K562 (cell line): ENCODE results near the gene ERVH48-1. TPM values are rescaled to one million over a fixed set of nuclear protein-coding genes. Genes with fewer than 3 reads are reported as not detected.

ENCODE experiments used
- BCL6 ChIP-seq: fragments of 250-450 bp; sonication (Bioruptor Pico); IDR thresholded peaks from 2 replicates; pipeline ENCODE4 v1.4.0; 2020
- BRD9 ChIP-seq: fragments of 450-650 bp; IDR thresholded peaks from 2 replicates; pipeline ENCODE4 v1.6.1; 2018; ENCODE audit warnings: low read depth; ENCODE audit not compliant: partially characterized antibody
- CEBPB ChIP-seq: fragments of 450-650 bp; IDR thresholded peaks from 2 replicates; pipeline ENCODE4 v1.6.1; 2016; ENCODE audit warnings: missing genetic modification characterization, missing compliant biosample characterization
- COPS2 ChIP-seq: fragments of 450-650 bp; conservative IDR thresholded peaks from 2 replicates; pipeline ENCODE4 v1.6.1; 2016; ENCODE audit warnings: mild to moderate bottlenecking, moderate library complexity
- FOXK2 ChIP-seq, 2 experiments: fragments of 450-650 bp; IDR thresholded peaks in 1 of 2; conservative IDR thresholded peaks in 1 of 2; 2 replicates each; pipeline ENCODE4 v1.6.1; 2016; ENCODE audit warnings: low read depth in 2 of 2, mild to moderate bottlenecking in 1 of 2
- KHSRP ChIP-seq: fragments of 450-650 bp; IDR thresholded peaks from 2 replicates; pipeline ENCODE4 v1.6.1; 2017
- NCOA4 ChIP-seq: fragments of 450-650 bp; IDR thresholded peaks from 2 replicates; pipeline ENCODE4 v1.6.1; 2018; ENCODE audit warnings: mild to moderate bottlenecking; ENCODE audit not compliant: partially characterized antibody
- TSC22D4 ChIP-seq: fragments of 450-650 bp; IDR thresholded peaks from 2 replicates; pipeline ENCODE4 v1.6.1; 2016; ENCODE audit warnings: missing genetic modification characterization, missing biosample characterization, control low read depth
- ZNF184 ChIP-seq: sonication (generic); formaldehyde crosslinking; IDR thresholded peaks from 2 replicates; pipeline ENCODE4 v1.5.0; 2020; ENCODE audit warnings: missing genetic modification reagents
- polyA plus RNA-seq, 8 experiments: library from polyadenylated mRNA; depleted of rRNA in 4 of 8; stranded (reverse) in 5 of 8; unstranded in 3 of 8; fragments of >200 nt; fragmentation: Nextera tagmentation in 2 of 8; fragmentation: Illumina TruSeq in 1 of 8; extraction: Ambion mirVana in 2 of 8; extraction: Trizol in 1 of 8; gene quantifications; 2 replicates each; pipeline versions ENCODE4 v1.2.1 to v1.2.3, GENCODE V29; 2011 to 2014; ENCODE audit warnings: inconsistent platforms in 1 of 8, missing spikeins in 1 of 8
- total RNA-seq, 7 experiments: library from RNA; depleted of rRNA in 6 of 7; stranded (reverse); fragments of >200 nt in 6 of 7; fragmentation: Illumina TruSeq in 2 of 7; extraction: Trizol in 2 of 7; gene quantifications; 2 replicates each; pipeline versions ENCODE4 v1.2.1 to v1.2.3, GENCODE V29; 2011 to 2021; ENCODE audit warnings: low replicate concordance in 1 of 7
- TF ChIP-seq, protein P1 (sequence below), 2 experiments: fragments of 450-650 bp; IDR thresholded peaks; 2 replicates each; pipeline ENCODE4 v1.6.1; 2018; ENCODE audit warnings: mild to moderate bottlenecking in 2 of 2, low read depth in 1 of 2; ENCODE audit not compliant: partially characterized antibody in 2 of 2
- TF ChIP-seq, protein P2 (sequence below): fragments of 450-650 bp; IDR thresholded peaks from 2 replicates; pipeline ENCODE4 v1.6.1; 2018; ENCODE audit warnings: mild to moderate bottlenecking, low read depth; ENCODE audit not compliant: partially characterized antibody
- TF ChIP-seq, protein P3 (sequence below): fragments of 200-800 bp; sonication (Bioruptor generic); IDR thresholded peaks from 2 replicates; pipeline ENCODE4 v1.6.1; 2016; ENCODE audit warnings: missing genetic modification characterization, missing compliant biosample characterization
- TF ChIP-seq, protein P4 (sequence below), 2 experiments: fragments of 450-650 bp in 1 of 2; IDR thresholded peaks; 2 replicates each; pipeline ENCODE4 v1.6.1; 2011 to 2017; ENCODE audit warnings: low read depth in 2 of 2, antibody characterized with exemption in 1 of 2, borderline replicate concordance in 1 of 2, low read length in 1 of 2, mild to moderate bottlenecking in 1 of 2, mixed read lengths in 1 of 2; ENCODE audit not compliant: control insufficient read depth in 1 of 2
- TF ChIP-seq, protein P5 (sequence below): fragments of 250-450 bp; sonication (Bioruptor Pico); IDR thresholded peaks from 2 replicates; pipeline ENCODE4 v1.9.0; 2021; ENCODE audit warnings: mild to moderate bottlenecking

ERVH48-1 gene
- total and polyA plus RNA-seq, 9 of the 15 experiments (the other 6 are each of a cell fraction or from before 2014, with no cell fraction given) = 0.08 to 0.49 (median 0.16) TPM; not detected in 3

DNA sequence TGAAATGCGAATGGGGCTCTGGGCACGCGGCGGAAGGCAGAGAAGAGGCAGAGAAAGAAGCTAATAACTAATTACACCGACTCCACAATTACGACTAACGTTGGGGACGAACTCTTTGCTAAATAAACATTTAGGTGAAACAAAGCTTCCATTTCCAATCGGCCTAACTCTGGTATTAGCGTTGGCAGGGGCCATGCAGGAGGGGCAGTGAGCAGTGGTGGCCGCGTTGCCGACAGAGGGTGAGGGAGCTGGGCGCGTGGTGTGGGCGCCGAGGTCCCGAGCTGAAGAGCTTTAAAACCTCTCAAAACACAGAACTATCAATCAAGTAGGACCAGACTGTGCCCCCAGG lies 32.9 kb downstream of the ERVH48-1 start (continued):
- TF ChIP-seq, protein P1, sequence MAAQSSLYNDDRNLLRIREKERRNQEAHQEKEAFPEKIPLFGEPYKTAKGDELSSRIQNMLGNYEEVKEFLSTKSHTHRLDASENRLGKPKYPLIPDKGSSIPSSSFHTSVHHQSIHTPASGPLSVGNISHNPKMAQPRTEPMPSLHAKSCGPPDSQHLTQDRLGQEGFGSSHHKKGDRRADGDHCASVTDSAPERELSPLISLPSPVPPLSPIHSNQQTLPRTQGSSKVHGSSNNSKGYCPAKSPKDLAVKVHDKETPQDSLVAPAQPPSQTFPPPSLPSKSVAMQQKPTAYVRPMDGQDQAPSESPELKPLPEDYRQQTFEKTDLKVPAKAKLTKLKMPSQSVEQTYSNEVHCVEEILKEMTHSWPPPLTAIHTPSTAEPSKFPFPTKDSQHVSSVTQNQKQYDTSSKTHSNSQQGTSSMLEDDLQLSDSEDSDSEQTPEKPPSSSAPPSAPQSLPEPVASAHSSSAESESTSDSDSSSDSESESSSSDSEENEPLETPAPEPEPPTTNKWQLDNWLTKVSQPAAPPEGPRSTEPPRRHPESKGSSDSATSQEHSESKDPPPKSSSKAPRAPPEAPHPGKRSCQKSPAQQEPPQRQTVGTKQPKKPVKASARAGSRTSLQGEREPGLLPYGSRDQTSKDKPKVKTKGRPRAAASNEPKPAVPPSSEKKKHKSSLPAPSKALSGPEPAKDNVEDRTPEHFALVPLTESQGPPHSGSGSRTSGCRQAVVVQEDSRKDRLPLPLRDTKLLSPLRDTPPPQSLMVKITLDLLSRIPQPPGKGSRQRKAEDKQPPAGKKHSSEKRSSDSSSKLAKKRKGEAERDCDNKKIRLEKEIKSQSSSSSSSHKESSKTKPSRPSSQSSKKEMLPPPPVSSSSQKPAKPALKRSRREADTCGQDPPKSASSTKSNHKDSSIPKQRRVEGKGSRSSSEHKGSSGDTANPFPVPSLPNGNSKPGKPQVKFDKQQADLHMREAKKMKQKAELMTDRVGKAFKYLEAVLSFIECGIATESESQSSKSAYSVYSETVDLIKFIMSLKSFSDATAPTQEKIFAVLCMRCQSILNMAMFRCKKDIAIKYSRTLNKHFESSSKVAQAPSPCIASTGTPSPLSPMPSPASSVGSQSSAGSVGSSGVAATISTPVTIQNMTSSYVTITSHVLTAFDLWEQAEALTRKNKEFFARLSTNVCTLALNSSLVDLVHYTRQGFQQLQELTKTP (IDR thresholded peaks at IDR 0.05; ENCODE audit: low read depth in 1 of 2, partially characterized antibody in 2 of 2) = no peak
- TF ChIP-seq BRD9 (no peak), KHSRP (no peak), ZNF184 (CRISPR knock-in tag) (no peak), FOXK2 (conservative IDR thresholded peaks at IDR 0.05 in 1 of 2, IDR thresholded peaks at IDR 0.05 in 1 of 2; ENCODE audit: low read depth in 2 of 2) (no peak), CEBPB (tag) (no peak), BCL6 (no peak), TSC22D4 (no peak), NCOA4 (no peak), COPS2 (no peak)
- TF ChIP-seq, protein P2, sequence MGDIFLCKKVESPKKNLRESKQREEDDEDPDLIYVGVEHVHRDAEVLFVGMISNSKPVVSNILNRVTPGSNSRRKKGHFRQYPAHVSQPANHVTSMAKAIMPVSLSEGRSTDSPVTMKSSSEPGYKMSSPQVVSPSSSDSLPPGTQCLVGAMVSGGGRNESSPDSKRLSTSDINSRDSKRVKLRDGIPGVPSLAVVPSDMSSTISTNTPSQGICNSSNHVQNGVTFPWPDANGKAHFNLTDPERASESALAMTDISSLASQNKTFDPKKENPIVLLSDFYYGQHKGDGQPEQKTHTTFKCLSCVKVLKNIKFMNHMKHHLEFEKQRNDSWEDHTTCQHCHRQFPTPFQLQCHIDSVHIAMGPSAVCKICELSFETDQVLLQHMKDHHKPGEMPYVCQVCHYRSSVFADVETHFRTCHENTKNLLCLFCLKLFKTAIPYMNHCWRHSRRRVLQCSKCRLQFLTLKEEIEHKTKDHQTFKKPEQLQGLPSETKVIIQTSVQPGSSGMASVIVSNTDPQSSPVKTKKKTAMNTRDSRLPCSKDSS = no peak
- TF ChIP-seq, protein P3, sequence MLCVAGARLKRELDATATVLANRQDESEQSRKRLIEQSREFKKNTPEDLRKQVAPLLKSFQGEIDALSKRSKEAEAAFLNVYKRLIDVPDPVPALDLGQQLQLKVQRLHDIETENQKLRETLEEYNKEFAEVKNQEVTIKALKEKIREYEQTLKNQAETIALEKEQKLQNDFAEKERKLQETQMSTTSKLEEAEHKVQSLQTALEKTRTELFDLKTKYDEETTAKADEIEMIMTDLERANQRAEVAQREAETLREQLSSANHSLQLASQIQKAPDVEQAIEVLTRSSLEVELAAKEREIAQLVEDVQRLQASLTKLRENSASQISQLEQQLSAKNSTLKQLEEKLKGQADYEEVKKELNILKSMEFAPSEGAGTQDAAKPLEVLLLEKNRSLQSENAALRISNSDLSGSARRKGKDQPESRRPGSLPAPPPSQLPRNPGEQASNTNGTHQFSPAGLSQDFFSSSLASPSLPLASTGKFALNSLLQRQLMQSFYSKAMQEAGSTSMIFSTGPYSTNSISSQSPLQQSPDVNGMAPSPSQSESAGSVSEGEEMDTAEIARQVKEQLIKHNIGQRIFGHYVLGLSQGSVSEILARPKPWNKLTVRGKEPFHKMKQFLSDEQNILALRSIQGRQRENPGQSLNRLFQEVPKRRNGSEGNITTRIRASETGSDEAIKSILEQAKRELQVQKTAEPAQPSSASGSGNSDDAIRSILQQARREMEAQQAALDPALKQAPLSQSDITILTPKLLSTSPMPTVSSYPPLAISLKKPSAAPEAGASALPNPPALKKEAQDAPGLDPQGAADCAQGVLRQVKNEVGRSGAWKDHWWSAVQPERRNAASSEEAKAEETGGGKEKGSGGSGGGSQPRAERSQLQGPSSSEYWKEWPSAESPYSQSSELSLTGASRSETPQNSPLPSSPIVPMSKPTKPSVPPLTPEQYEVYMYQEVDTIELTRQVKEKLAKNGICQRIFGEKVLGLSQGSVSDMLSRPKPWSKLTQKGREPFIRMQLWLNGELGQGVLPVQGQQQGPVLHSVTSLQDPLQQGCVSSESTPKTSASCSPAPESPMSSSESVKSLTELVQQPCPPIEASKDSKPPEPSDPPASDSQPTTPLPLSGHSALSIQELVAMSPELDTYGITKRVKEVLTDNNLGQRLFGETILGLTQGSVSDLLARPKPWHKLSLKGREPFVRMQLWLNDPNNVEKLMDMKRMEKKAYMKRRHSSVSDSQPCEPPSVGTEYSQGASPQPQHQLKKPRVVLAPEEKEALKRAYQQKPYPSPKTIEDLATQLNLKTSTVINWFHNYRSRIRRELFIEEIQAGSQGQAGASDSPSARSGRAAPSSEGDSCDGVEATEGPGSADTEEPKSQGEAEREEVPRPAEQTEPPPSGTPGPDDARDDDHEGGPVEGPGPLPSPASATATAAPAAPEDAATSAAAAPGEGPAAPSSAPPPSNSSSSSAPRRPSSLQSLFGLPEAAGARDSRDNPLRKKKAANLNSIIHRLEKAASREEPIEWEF = no peak
- TF ChIP-seq, protein P4, sequence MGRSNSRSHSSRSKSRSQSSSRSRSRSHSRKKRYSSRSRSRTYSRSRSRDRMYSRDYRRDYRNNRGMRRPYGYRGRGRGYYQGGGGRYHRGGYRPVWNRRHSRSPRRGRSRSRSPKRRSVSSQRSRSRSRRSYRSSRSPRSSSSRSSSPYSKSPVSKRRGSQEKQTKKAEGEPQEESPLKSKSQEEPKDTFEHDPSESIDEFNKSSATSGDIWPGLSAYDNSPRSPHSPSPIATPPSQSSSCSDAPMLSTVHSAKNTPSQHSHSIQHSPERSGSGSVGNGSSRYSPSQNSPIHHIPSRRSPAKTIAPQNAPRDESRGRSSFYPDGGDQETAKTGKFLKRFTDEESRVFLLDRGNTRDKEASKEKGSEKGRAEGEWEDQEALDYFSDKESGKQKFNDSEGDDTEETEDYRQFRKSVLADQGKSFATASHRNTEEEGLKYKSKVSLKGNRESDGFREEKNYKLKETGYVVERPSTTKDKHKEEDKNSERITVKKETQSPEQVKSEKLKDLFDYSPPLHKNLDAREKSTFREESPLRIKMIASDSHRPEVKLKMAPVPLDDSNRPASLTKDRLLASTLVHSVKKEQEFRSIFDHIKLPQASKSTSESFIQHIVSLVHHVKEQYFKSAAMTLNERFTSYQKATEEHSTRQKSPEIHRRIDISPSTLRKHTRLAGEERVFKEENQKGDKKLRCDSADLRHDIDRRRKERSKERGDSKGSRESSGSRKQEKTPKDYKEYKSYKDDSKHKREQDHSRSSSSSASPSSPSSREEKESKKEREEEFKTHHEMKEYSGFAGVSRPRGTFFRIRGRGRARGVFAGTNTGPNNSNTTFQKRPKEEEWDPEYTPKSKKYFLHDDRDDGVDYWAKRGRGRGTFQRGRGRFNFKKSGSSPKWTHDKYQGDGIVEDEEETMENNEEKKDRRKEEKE (IDR thresholded peaks at IDR 0.05; ENCODE audit: borderline replicate concordance in 1 of 2, control insufficient read depth in 1 of 2, low read depth in 2 of 2, low read length in 1 of 2) = no peak
- TF ChIP-seq, protein P5, sequence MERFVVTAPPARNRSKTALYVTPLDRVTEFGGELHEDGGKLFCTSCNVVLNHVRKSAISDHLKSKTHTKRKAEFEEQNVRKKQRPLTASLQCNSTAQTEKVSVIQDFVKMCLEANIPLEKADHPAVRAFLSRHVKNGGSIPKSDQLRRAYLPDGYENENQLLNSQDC = no peak
